GM19043 (cell line): ENCODE measurements around the gene DNAH2.
"Not testable (repeated sequence)": the region's sequence is repeated elsewhere in the genome, so short reads cannot be mapped to it uniquely, and the experiment has no call there.

Experiments
- ATAC-seq: cut with Tn5 transposase; IDR thresholded peaks from one replicate; pipeline ENCODE4 v1.9.1; 2021; ENCODE audit warnings: low read depth; ENCODE audit not compliant: unreplicated experiment

The DNAH2 gene

GRCh38 chr17:7769854-7770253, 52.3 kb downstream of the DNAH2 start:
- no peak for ATAC-seq

- no peak for ATAC-seq
Observed at GRCh38 chr17:7774055-7774521, 56.5 kb downstream of the DNAH2 start.

- ATAC-seq: no peak
Observed at GRCh38 chr17:7775051-7775450, 57.5 kb downstream of the DNAH2 start.

- no peak for ATAC-seq
Observed at GRCh38 chr17:7777017-7777416, 59.5 kb downstream of the DNAH2 start.

GRCh38 chr17:7780736-7781135, 63.2 kb downstream of the DNAH2 start:
- no peak for ATAC-seq

GRCh38 chr17:7781429-7781828, 63.9 kb downstream of the DNAH2 start:
- ATAC-seq: no peak

GRCh38 chr17:7782240-7782639, 64.7 kb downstream of the DNAH2 start:
- ATAC-seq: no peak

GRCh38 chr17:7786866-7787265, 69.3 kb downstream of the DNAH2 start:
- no peak for ATAC-seq

GRCh38 chr17:7789131-7789530, 71.6 kb downstream of the DNAH2 start:
- ATAC-seq: no peak

GRCh38 chr17:7790150-7790549, 72.6 kb downstream of the DNAH2 start:
- no peak for ATAC-seq

- ATAC-seq: no peak
Observed at GRCh38 chr17:7792611-7793010, 75.1 kb downstream of the DNAH2 start.

- ATAC-seq: no peak
Observed at GRCh38 chr17:7794075-7794663, 76.6 kb downstream of the DNAH2 start.

- ATAC-seq: no peak
Observed at GRCh38 chr17:7797976-7798375, 80.4 kb downstream of the DNAH2 start.

GRCh38 chr17:7798839-7799238, 81.3 kb downstream of the DNAH2 start:
- ATAC-seq: no peak

GRCh38 chr17:7803981-7804380, 86.4 kb downstream of the DNAH2 start:
- no peak for ATAC-seq

- no peak for ATAC-seq
Observed at GRCh38 chr17:7806587-7806986, 89.0 kb downstream of the DNAH2 start.

- no peak for ATAC-seq
Observed at GRCh38 chr17:7807206-7807605, 89.7 kb downstream of the DNAH2 start.

GRCh38 chr17:7809086-7809790, 91.7 kb downstream of the DNAH2 start:
- ATAC-seq: no peak

- ATAC-seq: not testable (repeated sequence)
Observed at GRCh38 chr17:7809791-7810343, 92.3 kb downstream of the DNAH2 start.

GRCh38 chr17:7811251-7811650, 93.7 kb downstream of the DNAH2 start:
- ATAC-seq: no peak

- no peak for ATAC-seq
Observed at GRCh38 chr17:7814969-7815368, 97.4 kb downstream of the DNAH2 start.
